Fibroblast of mammary gland (primary cell): ENCODE results near the gene ATF7.
A peak's percentile ranks its signal among the peaks of the same experiment; 100 is the strongest.
"Not testable (repeated sequence)": the region's sequence is repeated elsewhere in the genome, so short reads cannot be mapped to it uniquely, and the experiment has no call there.

Source experiments
- DNase-seq: peaks from one replicate; pipeline ENCODE4 v3.0.0-alpha.2; 2010; ENCODE audit warnings: low read depth
- H3K4me3 ChIP-seq: 2 replicates; pipeline ENCODE4 v1.5.1; 2011; ENCODE audit warnings: low read depth, mild to moderate bottlenecking, low read length, moderate library complexity; ENCODE audit not compliant: control insufficient read depth
- TF ChIP-seq, protein P1 (sequence below): conservative IDR thresholded peaks from 2 replicates; pipeline ENCODE4 v1.5.1; 2011; ENCODE audit warnings: low read depth, low read length, inconsistent platforms; ENCODE audit not compliant: control insufficient read depth, insufficient read depth

Gene ATF7

DNA sequence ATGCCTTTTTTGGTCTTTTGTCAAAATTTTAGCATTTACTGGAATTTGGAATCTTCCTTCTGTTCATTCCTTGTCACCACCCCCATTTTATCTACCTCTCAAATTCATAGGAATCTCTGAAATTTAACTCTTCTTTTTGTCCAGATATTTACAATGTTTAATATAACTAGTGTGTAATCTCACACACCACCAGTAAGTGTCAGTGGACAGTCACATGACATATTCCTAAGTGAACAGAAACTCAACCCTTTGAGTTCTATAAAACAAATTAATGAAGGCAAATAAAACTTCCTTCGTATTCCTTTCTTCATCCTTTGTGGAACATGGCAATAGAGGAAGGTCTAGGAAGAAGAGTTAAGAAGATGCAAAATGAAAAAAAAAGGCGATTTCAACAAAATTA is 26.6 kb downstream of the ATF7 start:
- DNase-seq = no peak
- no peak overlapping the region for H3K4me3 ChIP-seq
- TF ChIP-seq, protein P1, sequence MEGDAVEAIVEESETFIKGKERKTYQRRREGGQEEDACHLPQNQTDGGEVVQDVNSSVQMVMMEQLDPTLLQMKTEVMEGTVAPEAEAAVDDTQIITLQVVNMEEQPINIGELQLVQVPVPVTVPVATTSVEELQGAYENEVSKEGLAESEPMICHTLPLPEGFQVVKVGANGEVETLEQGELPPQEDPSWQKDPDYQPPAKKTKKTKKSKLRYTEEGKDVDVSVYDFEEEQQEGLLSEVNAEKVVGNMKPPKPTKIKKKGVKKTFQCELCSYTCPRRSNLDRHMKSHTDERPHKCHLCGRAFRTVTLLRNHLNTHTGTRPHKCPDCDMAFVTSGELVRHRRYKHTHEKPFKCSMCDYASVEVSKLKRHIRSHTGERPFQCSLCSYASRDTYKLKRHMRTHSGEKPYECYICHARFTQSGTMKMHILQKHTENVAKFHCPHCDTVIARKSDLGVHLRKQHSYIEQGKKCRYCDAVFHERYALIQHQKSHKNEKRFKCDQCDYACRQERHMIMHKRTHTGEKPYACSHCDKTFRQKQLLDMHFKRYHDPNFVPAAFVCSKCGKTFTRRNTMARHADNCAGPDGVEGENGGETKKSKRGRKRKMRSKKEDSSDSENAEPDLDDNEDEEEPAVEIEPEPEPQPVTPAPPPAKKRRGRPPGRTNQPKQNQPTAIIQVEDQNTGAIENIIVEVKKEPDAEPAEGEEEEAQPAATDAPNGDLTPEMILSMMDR = no peak

DNA sequence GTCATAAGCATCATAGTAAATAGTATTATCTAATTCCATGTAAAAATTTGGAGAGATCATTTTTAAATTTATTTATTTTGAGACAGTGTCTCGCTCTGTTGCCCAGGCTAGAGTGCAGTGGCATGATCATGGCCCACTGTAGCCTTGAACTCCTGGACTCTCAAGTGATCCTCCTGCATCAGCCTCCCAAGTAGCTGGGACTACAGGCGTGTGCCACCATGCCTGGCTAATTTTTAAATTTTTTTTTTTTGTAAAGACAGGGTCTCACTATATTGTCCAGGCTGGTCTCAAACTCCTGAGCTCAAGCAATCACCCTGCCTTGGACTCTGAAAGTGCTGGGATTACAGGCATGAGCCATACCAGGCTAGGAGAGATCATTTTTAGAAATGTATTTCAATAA is 27.2 kb downstream of the ATF7 start:
- DNase-seq, H3K4me3 ChIP-seq: not testable (repeated sequence)

GRCh38 chr12:53596920-53597363 is 29.2 kb downstream of the ATF7 start:
- TF ChIP-seq, protein P1 = no peak
- DNase-seq = peak; percentile 69
- no peak overlapping the region for H3K4me3 ChIP-seq

DNA sequence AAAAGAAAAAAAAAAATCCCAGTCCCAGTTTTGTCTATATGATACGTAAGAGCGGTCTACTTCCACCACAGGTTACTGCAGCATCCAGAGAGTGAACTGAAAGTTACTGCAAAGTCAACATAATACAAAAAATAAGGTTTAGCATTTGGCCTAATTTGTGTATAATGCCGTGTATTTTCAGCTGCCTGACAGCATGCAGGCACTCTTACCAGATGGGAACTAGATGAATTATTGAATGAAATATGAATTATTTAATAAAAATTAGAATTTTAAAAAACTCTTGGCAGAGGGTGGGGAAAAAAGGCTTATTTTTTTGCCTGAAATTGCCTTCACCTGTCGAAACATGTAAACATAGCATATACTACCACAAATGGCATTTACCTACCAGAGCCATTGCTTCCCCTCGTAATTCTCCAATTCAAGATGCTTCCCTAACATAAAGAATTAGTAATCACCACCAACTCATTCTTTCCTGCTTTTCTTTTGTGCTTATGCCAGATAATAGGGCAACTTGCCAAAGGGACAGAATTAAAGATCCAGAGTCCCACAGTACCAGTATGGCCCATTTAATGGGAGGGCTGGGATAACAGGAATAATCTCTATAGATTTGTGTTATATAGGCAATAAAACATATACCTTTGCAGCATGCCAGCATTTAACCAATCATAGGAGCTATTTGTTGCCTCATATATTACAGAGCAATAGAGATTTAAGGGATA is 31.1 kb downstream of the ATF7 start:
- DNase-seq = no peak
- H3K4me3 ChIP-seq = no peak overlapping the region
- TF ChIP-seq, protein P1 = no peak

DNA sequence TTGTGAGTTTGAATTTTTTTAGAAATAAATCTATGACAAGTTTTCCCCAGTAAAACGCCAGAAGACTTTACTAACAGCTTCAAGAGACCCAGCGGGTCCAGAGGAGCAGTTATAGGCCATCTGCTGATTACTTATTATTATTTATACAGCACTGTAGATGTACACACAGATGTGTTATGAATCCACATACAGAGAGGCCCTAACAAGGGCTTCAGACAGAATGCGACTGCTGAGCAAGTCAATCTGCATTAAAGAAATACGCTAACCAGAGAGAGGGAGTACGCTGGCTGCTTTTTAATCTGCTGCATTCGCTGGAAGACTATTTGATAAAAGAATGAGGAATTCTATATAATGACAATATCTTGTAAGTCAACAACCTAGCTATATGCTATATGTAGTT is 32.5 kb downstream of the ATF7 start:
- DNase-seq = no peak
- H3K4me3 ChIP-seq = no peak overlapping the region
- TF ChIP-seq, protein P1 = no peak

DNA sequence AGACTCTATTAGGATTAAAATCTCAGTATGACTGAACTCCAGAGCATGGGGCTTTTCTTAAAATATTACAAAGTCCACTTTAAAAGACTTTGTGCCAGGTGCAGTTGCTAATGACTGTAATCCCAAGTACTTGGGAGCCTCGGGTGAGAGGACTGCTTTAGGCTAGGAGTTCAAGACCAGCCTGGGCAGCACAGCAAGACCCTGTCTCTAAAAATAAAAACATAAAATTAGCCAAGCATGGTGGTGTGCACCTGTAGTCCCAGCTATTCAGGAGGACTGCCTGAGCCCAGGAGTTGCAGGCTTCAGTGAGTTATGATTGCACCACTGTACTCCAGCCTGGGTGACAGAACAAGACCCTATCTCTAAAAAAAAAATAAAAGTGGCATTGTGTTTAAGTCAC is 33.2 kb downstream of the ATF7 start:
- no peak for DNase-seq
- no peak overlapping the region for H3K4me3 ChIP-seq
- TF ChIP-seq, protein P1 = no peak

DNA sequence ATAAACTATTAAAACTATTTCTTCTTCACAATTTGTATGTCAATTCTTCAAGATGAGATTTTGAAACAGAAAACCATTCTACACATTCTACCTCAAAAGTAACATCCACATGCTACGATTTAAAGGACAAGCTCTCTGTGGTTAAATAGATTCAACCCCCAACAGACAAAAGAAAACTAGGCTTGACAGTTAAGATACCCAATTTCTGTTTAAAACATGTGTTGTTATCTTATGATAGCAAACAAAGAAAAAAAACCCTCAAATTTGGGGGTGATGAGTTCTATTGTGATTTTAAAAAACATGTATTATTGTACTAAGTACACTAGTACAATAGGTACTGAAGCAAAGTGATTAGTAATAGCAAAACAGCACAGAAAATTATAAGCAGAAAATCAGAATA is 33.8 kb downstream of the ATF7 start:
- H3K4me3 ChIP-seq = no peak overlapping the region
- TF ChIP-seq, protein P1 = no peak
- DNase-seq = no peak
